Activated naive CD8-positive, alpha-beta T cell treated with anti-CD3 and anti-CD28 coated beads for 36 hours (primary cell): ENCODE measurements around the gene ACKR1. TPM values are rescaled to one million over a fixed set of nuclear protein-coding genes. Genes with fewer than 3 reads are reported as not detected.

Experiments used
- DNase-seq: peaks from one replicate; pipeline ENCODE4 v3.0.0; 2021
- H3K27ac Mint-ChIP-seq: one replicate; pipeline ENCODE4 v1.8.0; 2022; ENCODE audit warnings: mild to moderate bottlenecking, moderate library complexity, mixed read lengths
- H3K27me3 Mint-ChIP-seq: one replicate; pipeline ENCODE4 v1.8.0; 2022; ENCODE audit warnings: mild to moderate bottlenecking, mixed read lengths
- H3K36me3 Mint-ChIP-seq: one replicate; pipeline ENCODE4 v1.8.0; 2021; ENCODE audit warnings: mild to moderate bottlenecking, mixed read lengths
- H3K4me1 Mint-ChIP-seq: one replicate; pipeline ENCODE4 v1.8.0; 2021; ENCODE audit warnings: mixed read lengths
- H3K4me3 Mint-ChIP-seq: one replicate; pipeline ENCODE4 v1.8.0; 2022; ENCODE audit warnings: mild to moderate bottlenecking, moderate library complexity, mixed read lengths
- H3K9me3 Mint-ChIP-seq: one replicate; pipeline ENCODE4 v1.8.0; 2022; ENCODE audit warnings: mixed read lengths
- total RNA-seq, 2 experiments: library from RNA; stranded (reverse); gene quantifications; one replicate each; pipeline ENCODE4 v1.2.3, GENCODE V29; 2021

ACKR1 gene
- total RNA-seq: not detected

- H3K27me3 Mint-ChIP-seq: peaks cover 49% of the 10 kb centered on the region
- no peak within 1 kb of the TSS for H3K27ac Mint-ChIP-seq
- H3K4me3 Mint-ChIP-seq: no peak within 1 kb of the TSS
- no peaks in the 10 kb centered on the region for H3K36me3 Mint-ChIP-seq
- DNase-seq: no peak
- H3K9me3 Mint-ChIP-seq: no peaks in the 10 kb centered on the region
- H3K4me1 Mint-ChIP-seq: peaks cover 42% of the 10 kb centered on the region
Observed at GRCh38 chr1:159204161-159205141, at the start of gene ACKR1. Gene ACKR1, plus strand, starts transcription at chr1:159204875. Its CDS starts 85 bp downstream, at chr1:159204960.

GRCh38 chr1:159161001-159161718 lies 43.5 kb upstream of the ACKR1 start:
- no peaks in the 10 kb centered on the region for H3K9me3 Mint-ChIP-seq
- peak; percentile 58 for DNase-seq
- H3K4me3 Mint-ChIP-seq: no peak overlapping the region
- H3K4me1 Mint-ChIP-seq: peaks cover 2% of the 10 kb centered on the region
- H3K27ac Mint-ChIP-seq: no peak overlapping the region
- H3K27me3 Mint-ChIP-seq: peaks cover 54% of the 10 kb centered on the region
- no peaks in the 10 kb centered on the region for H3K36me3 Mint-ChIP-seq

GRCh38 chr1:159161719-159162026 lies 43.0 kb upstream of the ACKR1 start:
- H3K4me3 Mint-ChIP-seq: no peak overlapping the region
- peaks cover 52% of the 10 kb centered on the region for H3K27me3 Mint-ChIP-seq
- H3K4me1 Mint-ChIP-seq: peaks cover 2% of the 10 kb centered on the region
- H3K27ac Mint-ChIP-seq: no peak overlapping the region
- no peaks in the 10 kb centered on the region for H3K9me3 Mint-ChIP-seq
- H3K36me3 Mint-ChIP-seq: no peaks in the 10 kb centered on the region
- DNase-seq: no peak

- peaks cover 2% of the 10 kb centered on the region for H3K4me1 Mint-ChIP-seq
- H3K27ac Mint-ChIP-seq: no peak overlapping the region
- H3K36me3 Mint-ChIP-seq: no peaks in the 10 kb centered on the region
- H3K9me3 Mint-ChIP-seq: no peaks in the 10 kb centered on the region
- no peak for DNase-seq
- peaks cover 45% of the 10 kb centered on the region for H3K27me3 Mint-ChIP-seq
- H3K4me3 Mint-ChIP-seq: no peak overlapping the region
Observed at GRCh38 chr1:159162516-159163265, 42.0 kb upstream of the ACKR1 start.

- Mint-ChIP-seq H3K27ac (no peak overlapping the region), H3K4me3 (no peak overlapping the region), H3K4me1 (peaks cover 2% of the 10 kb centered on the region), H3K36me3 (no peaks in the 10 kb centered on the region), H3K27me3 (peaks cover 51% of the 10 kb centered on the region), H3K9me3 (no peaks in the 10 kb centered on the region)
- no peak for DNase-seq
Observed at GRCh38 chr1:159163614-159164228, 41.0 kb upstream of the ACKR1 start.

GRCh38 chr1:159168043-159168442 lies 36.6 kb upstream of the ACKR1 start:
- no peaks in the 10 kb centered on the region for H3K9me3 Mint-ChIP-seq
- H3K27ac Mint-ChIP-seq: no peak overlapping the region
- no peaks in the 10 kb centered on the region for H3K4me1 Mint-ChIP-seq
- no peaks in the 10 kb centered on the region for H3K36me3 Mint-ChIP-seq
- H3K4me3 Mint-ChIP-seq: no peak overlapping the region
- DNase-seq: no peak
- peaks cover 58% of the 10 kb centered on the region for H3K27me3 Mint-ChIP-seq

- no peak overlapping the region for H3K4me3 Mint-ChIP-seq
- no peaks in the 10 kb centered on the region for H3K36me3 Mint-ChIP-seq
- no peak for DNase-seq
- H3K27ac Mint-ChIP-seq: no peak overlapping the region
- no peaks in the 10 kb centered on the region for H3K4me1 Mint-ChIP-seq
- no peaks in the 10 kb centered on the region for H3K9me3 Mint-ChIP-seq
- H3K27me3 Mint-ChIP-seq: peaks cover 70% of the 10 kb centered on the region
Observed at GRCh38 chr1:159170639-159171038, 34.0 kb upstream of the ACKR1 start.

GRCh38 chr1:159171254-159171687 lies 33.4 kb upstream of the ACKR1 start, which contains the start of gene CADM3:
Gene CADM3, plus strand, starts transcription at chr1:159171615. Its CDS starts 151 bp downstream, at chr1:159171766.
- Mint-ChIP-seq H3K4me3 (no peak within 1 kb of the TSS), H3K27me3 (peaks cover 70% of the 10 kb centered on the region), H3K27ac (no peak within 1 kb of the TSS), H3K4me1 (no peaks in the 10 kb centered on the region), H3K36me3 (no peaks in the 10 kb centered on the region), H3K9me3 (no peaks in the 10 kb centered on the region)
- DNase-seq: no peak

- Mint-ChIP-seq H3K9me3 (no peaks in the 10 kb centered on the region), H3K27ac (no peak overlapping the region), H3K36me3 (no peaks in the 10 kb centered on the region), H3K4me3 (no peak overlapping the region), H3K27me3 (peaks cover 71% of the 10 kb centered on the region), H3K4me1 (no peaks in the 10 kb centered on the region)
- DNase-seq: no peak
Observed at GRCh38 chr1:159171688-159172501, 32.8 kb upstream of the ACKR1 start.

- no peak for DNase-seq
- H3K4me1 Mint-ChIP-seq: no peaks in the 10 kb centered on the region
- H3K27me3 Mint-ChIP-seq: peaks cover 75% of the 10 kb centered on the region
- H3K36me3 Mint-ChIP-seq: no peaks in the 10 kb centered on the region
- H3K9me3 Mint-ChIP-seq: no peaks in the 10 kb centered on the region
- no peak overlapping the region for H3K4me3 Mint-ChIP-seq
- no peak overlapping the region for H3K27ac Mint-ChIP-seq
Observed at GRCh38 chr1:159172614-159173291, 31.9 kb upstream of the ACKR1 start.

GRCh38 chr1:159173320-159173719 lies 31.4 kb upstream of the ACKR1 start:
- H3K27me3 Mint-ChIP-seq: peaks cover 71% of the 10 kb centered on the region
- DNase-seq: no peak

GRCh38 chr1:159175571-159175970 lies 29.1 kb upstream of the ACKR1 start:
- no peak overlapping the region for H3K4me3 Mint-ChIP-seq
- no peaks in the 10 kb centered on the region for H3K4me1 Mint-ChIP-seq
- no peaks in the 10 kb centered on the region for H3K36me3 Mint-ChIP-seq
- no peak overlapping the region for H3K27ac Mint-ChIP-seq
- no peak for DNase-seq
- no peaks in the 10 kb centered on the region for H3K9me3 Mint-ChIP-seq
- peaks cover 60% of the 10 kb centered on the region for H3K27me3 Mint-ChIP-seq

More at GRCh38 chr1:159173320-159173719, 31.4 kb upstream of the ACKR1 start:
- Mint-ChIP-seq H3K27ac (no peak overlapping the region), H3K4me1 (no peaks in the 10 kb centered on the region), H3K36me3 (no peaks in the 10 kb centered on the region), H3K9me3 (no peaks in the 10 kb centered on the region), H3K4me3 (no peak overlapping the region)

GRCh38 chr1:159177272-159177907 lies 27.3 kb upstream of the ACKR1 start:
- no peak overlapping the region for H3K27ac Mint-ChIP-seq
- peak; percentile 26 for DNase-seq
- no peaks in the 10 kb centered on the region for H3K9me3 Mint-ChIP-seq
- peaks cover 63% of the 10 kb centered on the region for H3K27me3 Mint-ChIP-seq
- H3K4me1 Mint-ChIP-seq: no peaks in the 10 kb centered on the region
- H3K36me3 Mint-ChIP-seq: no peaks in the 10 kb centered on the region
- no peak overlapping the region for H3K4me3 Mint-ChIP-seq
